LNCaP clone FGC (cell line): ENCODE data around the gene FEN1.

ENCODE experiments used
- DNase-seq: peaks from one replicate; pipeline ENCODE4 v3.0.0-alpha.2; 2011; ENCODE audit warnings: low read depth
- H3K4me3 ChIP-seq: 2 replicates; pipeline ENCODE4 v1.5.1; 2011; ENCODE audit warnings: mild to moderate bottlenecking, low read depth, low read length, control low read depth
- TF ChIP-seq, protein P1 (sequence below): IDR thresholded peaks from 2 replicates; pipeline ENCODE4 v1.5.1; 2012; ENCODE audit warnings: mild to moderate bottlenecking; ENCODE audit not compliant: control insufficient read depth, insufficient read depth; ENCODE audit errors: extremely low read depth

The FEN1 gene, protein sequence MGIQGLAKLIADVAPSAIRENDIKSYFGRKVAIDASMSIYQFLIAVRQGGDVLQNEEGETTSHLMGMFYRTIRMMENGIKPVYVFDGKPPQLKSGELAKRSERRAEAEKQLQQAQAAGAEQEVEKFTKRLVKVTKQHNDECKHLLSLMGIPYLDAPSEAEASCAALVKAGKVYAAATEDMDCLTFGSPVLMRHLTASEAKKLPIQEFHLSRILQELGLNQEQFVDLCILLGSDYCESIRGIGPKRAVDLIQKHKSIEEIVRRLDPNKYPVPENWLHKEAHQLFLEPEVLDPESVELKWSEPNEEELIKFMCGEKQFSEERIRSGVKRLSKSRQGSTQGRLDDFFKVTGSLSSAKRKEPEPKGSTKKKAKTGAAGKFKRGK

DNA sequence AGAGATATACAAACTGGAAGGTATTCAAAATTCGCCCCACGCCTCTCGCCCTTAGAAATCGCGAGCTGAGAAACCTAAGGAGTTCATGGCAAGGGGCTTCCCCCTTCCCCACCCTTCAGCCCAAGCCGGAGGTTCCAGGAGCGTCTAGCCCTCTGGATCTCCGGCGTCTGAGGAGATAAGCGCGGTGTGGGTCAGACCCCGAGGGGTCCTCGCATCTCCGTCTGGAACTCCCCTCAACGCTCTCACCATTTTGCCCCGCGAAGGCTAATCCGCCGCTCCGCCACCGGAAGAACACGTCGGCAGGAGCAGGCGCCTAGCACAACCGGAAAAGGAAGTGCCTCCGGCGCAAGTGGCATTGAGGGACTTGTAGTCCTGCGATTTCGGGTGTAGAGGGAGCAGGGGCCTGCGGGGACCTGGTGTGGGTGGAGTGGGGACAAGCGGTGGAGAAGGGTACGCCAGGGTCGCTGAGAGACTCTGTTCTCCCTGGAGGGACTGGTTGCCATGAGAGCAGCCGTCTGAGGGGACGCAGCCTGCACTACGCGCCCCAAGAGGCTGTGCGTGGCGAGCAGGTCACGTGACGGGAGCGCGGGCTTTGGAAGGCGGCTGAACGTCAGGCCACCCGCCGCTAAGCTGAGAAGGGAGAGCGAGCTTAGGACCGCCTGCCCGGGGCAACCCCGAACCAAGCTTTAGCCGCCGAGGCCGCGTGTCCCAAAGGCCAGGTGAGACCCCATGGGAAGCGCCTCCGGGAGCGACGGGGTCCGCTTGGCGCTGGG lies at the start of gene FEN1, which contains the start of gene TMEM258:
Gene FEN1 (plus strand): TSS at position 602 of the 773 bp plus-strand sequence. CDS start 2,451 bp downstream, outside the sequence.
Gene TMEM258 (minus strand): TSS at position 290 of the 773 bp plus-strand sequence. CDS start 41 bp downstream, at position 249.
- H3K4me3 ChIP-seq: peak within 1 kb of the TSS; percentile 86
- TF ChIP-seq, protein P1, sequence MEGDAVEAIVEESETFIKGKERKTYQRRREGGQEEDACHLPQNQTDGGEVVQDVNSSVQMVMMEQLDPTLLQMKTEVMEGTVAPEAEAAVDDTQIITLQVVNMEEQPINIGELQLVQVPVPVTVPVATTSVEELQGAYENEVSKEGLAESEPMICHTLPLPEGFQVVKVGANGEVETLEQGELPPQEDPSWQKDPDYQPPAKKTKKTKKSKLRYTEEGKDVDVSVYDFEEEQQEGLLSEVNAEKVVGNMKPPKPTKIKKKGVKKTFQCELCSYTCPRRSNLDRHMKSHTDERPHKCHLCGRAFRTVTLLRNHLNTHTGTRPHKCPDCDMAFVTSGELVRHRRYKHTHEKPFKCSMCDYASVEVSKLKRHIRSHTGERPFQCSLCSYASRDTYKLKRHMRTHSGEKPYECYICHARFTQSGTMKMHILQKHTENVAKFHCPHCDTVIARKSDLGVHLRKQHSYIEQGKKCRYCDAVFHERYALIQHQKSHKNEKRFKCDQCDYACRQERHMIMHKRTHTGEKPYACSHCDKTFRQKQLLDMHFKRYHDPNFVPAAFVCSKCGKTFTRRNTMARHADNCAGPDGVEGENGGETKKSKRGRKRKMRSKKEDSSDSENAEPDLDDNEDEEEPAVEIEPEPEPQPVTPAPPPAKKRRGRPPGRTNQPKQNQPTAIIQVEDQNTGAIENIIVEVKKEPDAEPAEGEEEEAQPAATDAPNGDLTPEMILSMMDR: no peak
- peak; percentile 82 for DNase-seq

DNA sequence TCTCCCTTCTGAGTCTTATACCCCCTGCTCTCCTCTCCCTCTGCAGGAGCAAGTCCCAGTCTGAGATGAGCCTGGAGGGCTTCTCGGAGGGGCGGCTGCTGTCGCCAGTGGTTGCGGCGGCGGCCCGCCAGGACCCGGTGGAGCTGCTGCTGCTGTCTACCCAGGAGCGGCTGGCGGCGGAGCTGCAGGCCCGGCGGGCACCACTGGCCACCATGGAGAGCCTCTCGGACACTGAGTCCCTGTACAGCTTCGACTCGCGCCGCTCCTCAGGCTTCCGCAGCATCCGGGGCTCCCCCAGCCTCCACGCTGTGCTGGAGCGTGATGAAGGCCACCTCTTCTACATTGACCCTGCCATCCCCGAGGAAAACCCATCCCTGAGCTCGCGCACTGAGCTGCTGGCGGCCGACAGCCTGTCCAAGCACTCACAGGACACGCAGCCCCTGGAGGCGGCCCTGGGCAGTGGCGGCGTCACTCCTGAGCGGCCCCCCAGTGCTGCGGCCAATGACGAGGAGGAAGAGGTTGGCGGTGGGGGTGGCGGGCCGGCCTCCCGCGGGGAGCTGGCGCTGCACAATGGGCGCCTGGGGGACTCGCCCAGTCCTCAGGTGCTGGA lies 49.1 kb upstream of the FEN1 start:
- TF ChIP-seq, protein P1: no peak
- DNase-seq: no peak
- no peak overlapping the region for H3K4me3 ChIP-seq

DNA sequence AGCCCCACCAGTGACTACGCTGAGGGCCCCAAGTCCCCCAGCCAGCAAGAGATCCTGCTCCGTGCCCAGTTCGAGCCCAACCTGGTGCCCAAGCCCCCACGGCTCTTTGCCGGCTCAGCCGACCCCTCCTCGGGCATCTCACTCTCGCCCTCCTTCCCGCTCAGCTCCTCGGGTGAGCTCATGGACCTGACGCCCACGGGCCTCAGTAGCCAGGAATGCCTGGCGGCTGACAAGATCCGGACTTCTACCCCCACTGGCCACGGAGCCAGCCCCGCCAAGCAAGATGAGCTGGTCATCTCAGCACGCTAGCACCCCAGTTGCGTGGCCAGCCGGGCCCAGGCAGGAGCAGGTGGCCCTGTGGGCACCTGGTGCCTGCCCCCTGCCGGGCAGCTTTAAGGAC lies 48.5 kb upstream of the FEN1 start:
- TF ChIP-seq, protein P1: no peak
- no peak overlapping the region for H3K4me3 ChIP-seq
- no peak for DNase-seq

DNA sequence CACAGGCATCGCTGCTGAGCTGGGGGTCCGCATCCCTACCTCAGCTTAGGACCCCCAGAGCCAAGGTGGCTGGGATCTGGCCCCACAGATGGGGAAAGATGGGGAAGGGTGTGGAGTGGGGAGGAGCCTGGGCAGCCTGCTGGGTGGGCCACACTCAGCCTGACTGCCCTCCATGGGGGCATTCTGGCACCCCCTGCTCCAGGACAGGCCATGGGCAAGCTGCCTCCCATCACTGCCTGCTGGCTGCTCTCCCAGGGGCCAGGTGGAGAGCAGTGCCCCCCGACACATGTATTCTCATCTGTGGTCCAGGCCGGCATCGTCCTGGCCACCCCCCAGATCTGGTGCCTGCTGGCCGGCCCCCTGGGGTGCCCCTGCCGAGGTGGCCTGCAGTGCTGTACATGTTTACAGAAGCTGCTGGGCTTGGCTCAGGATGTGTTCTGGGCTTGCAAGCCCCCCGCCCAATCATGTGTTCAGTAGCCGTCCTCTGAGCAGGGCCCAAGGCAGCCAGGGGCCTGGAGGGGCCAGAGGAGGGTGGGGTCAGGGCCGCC lies 48.0 kb upstream of the FEN1 start:
- no peak for DNase-seq
- H3K4me3 ChIP-seq: no peak overlapping the region
- TF ChIP-seq, protein P1: no peak

DNA sequence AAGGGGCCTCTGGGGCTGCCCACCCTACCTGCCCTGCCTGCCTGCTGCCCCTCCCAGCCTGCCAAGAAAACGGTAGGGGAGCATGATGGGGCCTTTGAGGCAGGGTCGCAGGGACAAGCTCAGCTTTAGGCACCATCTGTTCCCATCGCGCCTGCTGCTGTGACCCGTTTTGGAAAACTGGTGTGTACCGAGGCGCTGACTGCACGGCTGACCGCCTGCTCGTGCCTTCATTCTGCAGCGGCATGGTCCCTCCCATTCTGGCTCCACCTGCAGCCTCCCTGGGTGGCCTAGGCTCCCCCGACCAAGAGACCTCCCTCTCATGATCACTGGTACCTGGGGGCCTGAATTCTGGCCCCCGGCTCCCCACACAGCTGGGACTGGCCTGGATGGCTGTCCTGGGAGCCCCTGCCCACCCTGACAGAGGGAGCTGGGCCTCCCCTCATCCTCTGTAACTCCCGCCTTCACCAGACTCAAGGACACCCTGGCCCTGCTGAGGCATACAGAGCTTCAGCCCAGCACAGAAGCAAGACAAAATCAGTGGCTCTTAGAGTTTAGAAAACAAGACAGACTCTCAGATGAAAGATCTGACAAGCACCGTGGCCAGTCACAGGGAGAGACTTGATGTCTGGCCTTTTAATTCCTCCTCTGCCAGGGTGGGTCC lies 46.8 kb upstream of the FEN1 start:
- no peak for DNase-seq
- TF ChIP-seq, protein P1: no peak
- H3K4me3 ChIP-seq: no peak overlapping the region
